ELF-1 (cell line): ENCODE data around the gene TEFM.
"Not testable (repeated sequence)": the region's sequence is repeated elsewhere in the genome, so short reads cannot be mapped to it uniquely, and the experiment has no call there.

ENCODE experiments used
- DNase-seq: peaks from one replicate; pipeline ENCODE4 v3.0.0-alpha.2; 2016; ENCODE audit warnings: low read depth, low spot score

TEFM gene

DNA sequence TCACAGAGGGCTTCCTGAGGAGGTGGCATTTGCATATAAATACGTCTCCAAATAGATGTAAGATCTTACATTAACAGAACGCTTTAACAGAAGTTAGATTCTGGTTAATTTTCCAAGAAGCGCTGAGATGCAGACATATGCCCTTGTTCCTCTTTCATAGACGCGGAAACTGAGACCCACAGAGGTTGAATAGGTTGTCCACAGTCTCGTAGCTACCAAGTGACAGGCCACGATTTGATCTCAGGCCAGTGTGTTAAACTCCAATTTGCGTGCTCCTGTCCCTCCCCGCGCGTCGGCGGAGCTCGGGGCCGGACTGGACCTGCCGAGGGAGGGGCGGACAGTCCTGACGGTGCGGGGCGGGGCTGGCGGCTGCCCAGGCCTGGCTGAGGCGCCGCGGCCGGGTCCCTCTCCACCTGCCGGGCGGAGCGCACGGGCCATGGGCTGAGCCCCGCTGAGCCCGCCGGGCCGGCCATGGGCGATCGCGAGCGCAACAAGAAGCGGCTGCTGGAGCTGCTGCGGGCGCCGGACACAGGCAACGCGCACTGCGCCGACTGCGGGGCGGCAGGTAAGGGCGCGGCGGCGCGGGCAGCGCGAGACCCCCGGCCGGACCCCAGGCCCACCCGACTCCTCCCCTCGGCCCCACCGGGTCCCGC lies 15.6 kb upstream of the TEFM start, which contains the start of gene ADAP2:
Gene ADAP2, plus strand, starts transcription at position 402 of the 653 bp plus-strand sequence. Its CDS starts 70 bp downstream, at position 472.
- peak; percentile 30 for DNase-seq

GRCh38 chr17:30920683-30921543 lies 14.9 kb upstream of the TEFM start:
- no peak for DNase-seq

GRCh38 chr17:30920282-30920681 lies 14.2 kb upstream of the TEFM start:
- peak; percentile 36 for DNase-seq

GRCh38 chr17:30917050-30917449 lies 11.0 kb upstream of the TEFM start:
- no peak for DNase-seq

- DNase-seq = no peak
Measured at GRCh38 chr17:30915833-30916611, 10.0 kb upstream of the TEFM start.

DNA sequence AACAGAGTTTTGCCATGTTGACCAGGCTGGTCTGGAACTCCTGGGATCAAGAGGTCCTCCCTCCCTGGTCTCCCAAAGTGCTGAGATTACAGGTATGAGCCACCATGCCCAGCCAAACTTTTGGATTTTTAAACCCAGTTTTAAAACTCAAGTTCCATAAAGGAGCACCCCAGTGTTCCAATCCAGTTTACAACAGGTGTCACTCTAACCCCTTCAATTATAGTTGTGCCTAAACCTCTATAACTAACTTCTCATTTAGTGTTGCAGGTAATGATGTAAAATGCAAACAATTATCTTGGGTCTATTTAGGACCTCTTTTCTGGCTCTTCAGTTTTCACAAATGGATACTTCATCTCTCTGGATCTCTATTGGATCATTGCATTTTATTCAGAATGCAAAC lies 7.9 kb upstream of the TEFM start:
- no peak for DNase-seq

DNA sequence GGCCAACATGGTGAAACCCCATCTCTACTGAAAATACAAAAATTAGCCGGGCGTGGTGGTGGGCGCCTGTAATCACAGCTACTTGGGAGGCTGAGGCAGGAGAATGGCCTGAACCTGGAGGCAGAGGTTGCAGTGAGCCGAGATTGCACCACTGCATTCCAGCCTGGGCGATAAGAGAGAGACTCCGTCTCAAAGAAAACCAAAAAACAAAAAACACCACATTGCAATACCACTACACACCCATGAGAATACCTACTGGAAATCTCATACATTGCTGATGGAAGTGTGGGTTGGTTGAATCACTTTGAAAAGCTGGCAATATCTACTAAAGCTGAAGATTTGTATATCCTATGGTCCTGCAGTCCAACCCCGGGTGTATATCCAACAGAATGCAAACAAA lies 4.1 kb upstream of the TEFM start:
- DNase-seq = not testable (repeated sequence)

DNA sequence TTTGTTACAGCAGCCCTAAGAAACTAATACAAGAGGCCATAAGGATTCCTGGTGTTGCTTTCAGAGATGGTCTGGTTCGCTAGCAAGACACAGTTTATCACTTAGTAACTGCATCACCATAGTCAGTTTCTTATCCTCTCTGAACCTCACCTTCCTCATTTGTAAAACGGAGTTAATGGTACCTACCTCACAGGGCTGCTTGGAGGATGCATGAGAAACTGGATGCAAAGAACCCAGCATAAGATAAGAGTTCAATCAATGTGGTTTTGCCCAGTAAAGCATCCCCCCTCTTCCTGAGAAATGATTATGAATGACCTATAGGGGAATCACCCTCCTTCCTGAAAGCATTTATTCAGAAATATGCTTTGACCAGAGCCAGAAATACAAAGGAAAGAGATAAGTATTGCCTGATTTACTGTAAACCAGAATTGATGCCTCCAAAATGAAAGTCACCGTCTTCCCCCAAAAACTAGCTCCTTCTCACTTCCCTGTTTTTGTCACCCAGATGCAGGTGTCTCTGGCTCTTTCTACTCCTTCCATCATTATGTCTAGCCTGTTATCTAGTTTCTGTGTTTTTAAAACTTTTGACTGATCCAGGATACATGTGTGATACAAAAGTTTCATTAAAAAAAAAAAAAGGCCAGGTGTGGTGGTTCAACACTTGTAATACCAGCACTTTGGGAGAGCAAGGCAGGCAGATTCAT lies 2.8 kb upstream of the TEFM start:
- DNase-seq = no peak

GRCh38 chr17:30905742-30906100 lies 317 bp downstream of the TEFM start:
- peak; percentile 61 for DNase-seq

- no peak for DNase-seq
Measured at GRCh38 chr17:30897311-30897710, 8.7 kb downstream of the TEFM start.

- DNase-seq = no peak
Measured at GRCh38 chr17:30894236-30894635, 11.8 kb downstream of the TEFM start.

DNA sequence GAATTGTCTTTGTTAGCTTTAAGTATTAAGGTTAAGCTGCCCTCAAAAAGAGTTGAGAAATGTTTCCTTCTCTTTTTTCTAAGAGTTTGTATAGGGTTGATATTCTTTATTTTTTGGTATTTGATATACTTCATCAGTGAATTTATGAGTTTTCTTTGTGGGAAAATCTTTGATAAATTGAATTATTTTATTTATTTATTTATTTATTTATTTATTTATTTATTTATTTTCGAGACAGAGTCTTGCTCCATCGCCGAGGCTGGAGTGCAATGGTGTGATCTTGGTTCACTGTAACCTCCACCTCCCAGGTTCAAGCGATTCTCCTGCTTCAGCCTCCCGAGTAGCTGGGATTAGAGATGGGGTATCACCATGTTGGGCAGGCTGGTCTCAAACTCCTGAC lies 19.9 kb downstream of the TEFM start:
- DNase-seq = no peak

DNA sequence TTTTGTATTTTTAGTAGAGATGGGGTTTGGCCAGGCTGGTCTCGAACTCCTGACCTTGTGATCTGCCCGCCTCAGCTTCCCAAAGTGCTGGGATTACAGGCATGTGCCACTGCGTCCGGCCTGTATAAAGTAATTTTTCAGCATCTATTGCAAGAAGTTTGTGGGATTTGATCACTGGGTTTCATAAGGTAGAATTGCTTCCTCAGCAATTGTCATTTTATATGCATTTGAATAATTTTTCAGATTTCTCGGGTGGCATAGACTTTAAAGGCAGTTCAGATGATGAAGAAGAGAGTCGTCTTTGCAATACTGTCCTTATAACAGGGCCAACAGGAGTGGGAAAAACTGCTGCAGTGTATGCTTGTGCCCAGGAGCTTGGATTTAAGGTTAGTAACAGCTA lies 37.0 kb downstream of the TEFM start:
- DNase-seq = no peak

- DNase-seq = no peak
Measured at GRCh38 chr17:30864636-30865035, 41.4 kb downstream of the TEFM start.

- DNase-seq = peak; percentile 14
Measured at GRCh38 chr17:30858556-30859250, 47.3 kb downstream of the TEFM start.

DNA sequence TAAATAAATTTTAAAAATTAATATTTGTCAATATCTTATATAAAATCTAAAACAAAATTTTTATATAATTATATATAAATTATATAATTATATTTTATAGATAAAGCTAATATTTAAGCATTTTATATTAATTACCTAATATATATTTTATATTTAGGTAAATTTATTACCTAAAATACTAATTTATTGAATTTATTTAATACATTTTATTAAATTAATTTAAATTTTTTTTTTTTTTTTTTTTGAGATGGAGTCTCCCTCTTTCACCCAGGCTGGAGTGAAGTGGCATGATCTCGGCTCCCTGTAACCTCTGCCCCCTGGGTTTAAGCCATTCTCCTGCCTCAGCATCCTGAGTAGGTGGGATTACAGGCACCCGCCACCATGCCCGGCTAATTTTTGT lies 51.9 kb downstream of the TEFM start:
- no peak for DNase-seq
